Liver (tissue), 9 donors: ENCODE results near the gene C1orf174. TPM values are rescaled to one million over a fixed set of nuclear protein-coding genes. Genes with fewer than 3 reads are reported as not detected.

Source experiments
- DNase-seq: peaks from one replicate; pipeline ENCODE4 v3.0.0-alpha.2; 2017; ENCODE audit warnings: low spot score
- H3K27ac ChIP-seq, 2 donors: one replicate each; pipeline ENCODE4 v1.7.0; 2013; ENCODE audit warnings: inconsistent platforms in 2 of 2, low read length in 2 of 2, control low read depth in 1 of 2, low read depth in 1 of 2, mild to moderate bottlenecking in 1 of 2
- H3K27me3 ChIP-seq, 4 donors: one replicate each; pipeline versions ENCODE4 v1.6.1 to v1.7.0; 2013; ENCODE audit warnings: low read length in 3 of 4, inconsistent platforms in 1 of 4, mild to moderate bottlenecking in 1 of 4, moderate library complexity in 1 of 4; ENCODE audit not compliant: control insufficient read depth in 4 of 4, insufficient read depth in 4 of 4
- H3K36me3 ChIP-seq, 4 donors: one replicate each; pipeline versions ENCODE4 v1.6.1 to v1.7.0; 2013; ENCODE audit warnings: low read length in 3 of 4, mild to moderate bottlenecking in 3 of 4, low read depth in 1 of 4, moderate library complexity in 1 of 4; ENCODE audit not compliant: control insufficient read depth in 4 of 4, insufficient read depth in 3 of 4
- H3K4me1 ChIP-seq, 4 donors: one replicate each; pipeline versions ENCODE4 v1.6.1 to v1.7.0; 2013; ENCODE audit warnings: low read length in 3 of 4, mild to moderate bottlenecking in 3 of 4, moderate library complexity in 1 of 4; ENCODE audit not compliant: control insufficient read depth in 4 of 4, insufficient read depth in 4 of 4
- H3K4me3 ChIP-seq, 3 donors: one replicate each; pipeline versions ENCODE4 v1.6.1 to v1.7.0; 2013; ENCODE audit warnings: low read length in 3 of 3, control low read depth in 1 of 3, low read depth in 1 of 3, mild to moderate bottlenecking in 1 of 3
- H3K9ac ChIP-seq, 2 donors: one replicate each; pipeline ENCODE4 v1.7.0; 2013; ENCODE audit warnings: low read length in 2 of 2, mild to moderate bottlenecking in 2 of 2, moderate library complexity in 2 of 2, control low read depth in 1 of 2, low read depth in 1 of 2
- H3K9me3 ChIP-seq, 4 donors: one replicate each; pipeline versions ENCODE4 v1.6.1 to v1.7.0; 2013; ENCODE audit warnings: low read length in 3 of 4; ENCODE audit not compliant: control insufficient read depth in 4 of 4
- FOXA1 ChIP-seq: IDR thresholded peaks from 2 replicates; pipeline ENCODE4 v1.6.1; 2016; ENCODE audit warnings: antibody characterized with exemption
- FOXA2 ChIP-seq: IDR thresholded peaks from 2 replicates; pipeline ENCODE4 v1.6.1; 2016; ENCODE audit warnings: antibody characterized with exemption
- GABPA ChIP-seq, 2 donors: IDR thresholded peaks in 1 of 2; conservative IDR thresholded peaks in 1 of 2; 2 replicates each; pipeline ENCODE4 v1.6.1; 2016; ENCODE audit warnings: antibody characterized with exemption in 2 of 2, mild to moderate bottlenecking in 1 of 2, moderate library complexity in 1 of 2
- JUND ChIP-seq, 2 donors: IDR thresholded peaks; 2 replicates each; pipeline ENCODE4 v1.6.1; 2016; ENCODE audit warnings: antibody characterized with exemption in 2 of 2
- MAX ChIP-seq: IDR thresholded peaks from 2 replicates; pipeline ENCODE4 v1.6.1; 2016; ENCODE audit warnings: antibody characterized with exemption
- NR2F2 ChIP-seq: IDR thresholded peaks from 2 replicates; pipeline ENCODE4 v1.6.1; 2016; ENCODE audit warnings: antibody characterized with exemption
- RAD21 ChIP-seq, 2 donors: IDR thresholded peaks; 2 replicates each; pipeline ENCODE4 v1.6.1; 2016; ENCODE audit warnings: antibody characterized with exemption in 2 of 2, mild to moderate bottlenecking in 2 of 2
- REST ChIP-seq: IDR thresholded peaks from 2 replicates; pipeline ENCODE4 v1.6.1; 2016; ENCODE audit warnings: antibody characterized with exemption, mild to moderate bottlenecking
- RXRA ChIP-seq, 2 donors: IDR thresholded peaks; 2 replicates each; pipeline ENCODE4 v1.6.1; 2017 to 2018; ENCODE audit warnings: antibody characterized with exemption in 2 of 2, mild to moderate bottlenecking in 1 of 2
- TAF1 ChIP-seq: conservative IDR thresholded peaks from 2 replicates; pipeline ENCODE4 v1.6.1; 2016; ENCODE audit warnings: antibody characterized with exemption, mild to moderate bottlenecking
- YY1 ChIP-seq: IDR thresholded peaks from 2 replicates; pipeline ENCODE4 v1.6.1; 2016; ENCODE audit warnings: antibody characterized with exemption, mild to moderate bottlenecking
- WGBS: extraction: QIAGEN DNeasy Blood & Tissue Kit; methylation state at CpG from one replicate; pipeline ENCODE4 v1.1.7; 2013; 5-methylcytosine and 5-hydroxymethylcytosine counted together
- polyA plus RNA-seq, 2 donors: library from polyadenylated mRNA; stranded (reverse) in 1 of 2; unstranded in 1 of 2; fragments of 200-250 nt in 1 of 2; fragments of >200 nt in 1 of 2; fragmentation: Nextera tagmentation in 1 of 2; extraction: Ambion mirVana in 1 of 2; gene quantifications; one replicate each; pipeline versions ENCODE4 v1.2.1 to v1.2.3, GENCODE V29; 2013 to 2015
- total RNA-seq, 2 donors: library from RNA; depleted of rRNA; stranded (reverse); fragments of >200 nt; gene quantifications; one replicate each; pipeline ENCODE4 v1.2.3, GENCODE V29; 2014
- TF ChIP-seq, protein P1 (sequence below): IDR thresholded peaks from 2 replicates; pipeline ENCODE4 v1.6.1; 2016; ENCODE audit warnings: antibody characterized with exemption
- TF ChIP-seq, protein P2 (sequence below): fragments of 150-350 bp; IDR thresholded peaks from 2 replicates; pipeline ENCODE4 v1.5.1; 2017; ENCODE audit warnings: improper control_type of control experiment, low read depth, low read length; ENCODE audit not compliant: missing input control
- donor health status: healthy.
- donor health status: healthy.
- donor health status: healthy.
- donor health status: healthy.
- donor health status: healthy.

The C1orf174 gene
- total and polyA plus RNA-seq, 4 donors, result 10.4 to 17.0 (median 13.8) TPM

DNA sequence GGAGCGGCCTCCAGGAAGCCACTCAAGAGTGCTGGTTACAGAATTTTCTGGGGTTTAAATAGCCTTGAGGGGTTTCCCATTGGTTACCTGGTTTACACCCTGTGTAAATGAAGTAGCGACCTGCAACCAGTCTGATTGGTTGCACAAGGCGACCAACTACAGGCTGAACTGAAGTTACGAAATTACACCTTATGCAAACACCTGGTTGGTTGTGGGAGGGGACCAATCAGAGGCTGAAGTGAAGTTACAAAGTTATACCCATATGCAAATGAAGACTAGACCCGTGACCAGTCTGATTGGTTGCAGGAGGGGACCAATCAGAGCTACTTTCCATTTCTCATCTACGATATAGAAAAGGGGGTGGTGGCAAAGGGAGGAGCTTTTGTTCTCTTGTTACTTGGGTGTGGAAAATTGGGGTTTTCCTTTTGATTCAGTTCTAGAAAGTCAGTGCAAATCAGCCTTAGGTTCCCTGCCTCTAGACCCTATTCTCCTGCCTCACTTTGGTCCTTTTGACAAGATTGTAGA lies 22.2 kb upstream of the C1orf174 start:
- peaks cover 0 to 3% (median under 1%) of the 10 kb centered on the region in 4 donors for H3K27me3 ChIP-seq
- no peaks in the 10 kb centered on the region for H3K4me1 ChIP-seq
- 72% methylated on average over 6 of the region's 6 CpGs for WGBS
- H3K4me3 ChIP-seq, result no peak overlapping the region
- no peaks in the 10 kb centered on the region for H3K36me3 ChIP-seq
- no peak overlapping the region for H3K9ac ChIP-seq
- no peak overlapping the region for H3K27ac ChIP-seq
- DNase-seq, result no peak
- H3K9me3 ChIP-seq, result no peaks in the 10 kb centered on the region
- no peak for TF ChIP-seq GABPA (IDR thresholded peaks at IDR 0.05 in 1 of 2, conservative IDR thresholded peaks at IDR 0.05 in 1 of 2)
- no peak for TF ChIP-seq TAF1
- TF ChIP-seq, protein P1, sequence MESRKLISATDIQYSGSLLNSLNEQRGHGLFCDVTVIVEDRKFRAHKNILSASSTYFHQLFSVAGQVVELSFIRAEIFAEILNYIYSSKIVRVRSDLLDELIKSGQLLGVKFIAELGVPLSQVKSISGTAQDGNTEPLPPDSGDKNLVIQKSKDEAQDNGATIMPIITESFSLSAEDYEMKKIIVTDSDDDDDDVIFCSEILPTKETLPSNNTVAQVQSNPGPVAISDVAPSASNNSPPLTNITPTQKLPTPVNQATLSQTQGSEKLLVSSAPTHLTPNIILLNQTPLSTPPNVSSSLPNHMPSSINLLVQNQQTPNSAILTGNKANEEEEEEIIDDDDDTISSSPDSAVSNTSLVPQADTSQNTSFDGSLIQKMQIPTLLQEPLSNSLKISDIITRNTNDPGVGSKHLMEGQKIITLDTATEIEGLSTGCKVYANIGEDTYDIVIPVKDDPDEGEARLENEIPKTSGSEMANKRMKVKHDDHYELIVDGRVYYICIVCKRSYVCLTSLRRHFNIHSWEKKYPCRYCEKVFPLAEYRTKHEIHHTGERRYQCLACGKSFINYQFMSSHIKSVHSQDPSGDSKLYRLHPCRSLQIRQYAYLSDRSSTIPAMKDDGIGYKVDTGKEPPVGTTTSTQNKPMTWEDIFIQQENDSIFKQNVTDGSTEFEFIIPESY, result no peak
- no peak for TF ChIP-seq JUND (IDR thresholded peaks at IDR 0.05)
- no peak for TF ChIP-seq FOXA2

DNA sequence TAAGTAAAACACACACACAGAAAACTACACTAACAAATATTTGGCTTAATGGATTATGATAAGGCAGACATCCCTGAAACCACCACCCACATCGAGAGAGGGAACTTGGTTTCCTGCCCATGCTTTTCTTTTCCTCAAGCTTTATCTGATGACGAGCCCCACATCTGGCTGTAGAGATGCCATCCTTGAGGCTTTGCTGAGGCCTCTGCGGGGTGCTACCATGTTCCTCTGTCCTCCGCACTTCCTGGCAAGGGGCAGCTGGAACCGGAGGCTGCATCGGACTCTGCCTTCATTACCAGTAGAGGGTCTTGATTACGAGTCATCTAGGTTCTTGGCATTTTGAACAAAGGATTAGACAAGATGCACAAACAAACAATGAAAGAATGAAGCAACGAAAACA lies 21.7 kb upstream of the C1orf174 start:
- no peak overlapping the region for H3K4me3 ChIP-seq
- no peak for DNase-seq

More for the DNA sequence above, 21.7 kb upstream of the C1orf174 start:
- Histone ChIP-seq H3K27ac (no peak overlapping the region), H3K27me3 (peaks cover 0 to 3% (median under 1%) of the 10 kb centered on the region in 4 donors), H3K9ac (no peak overlapping the region), H3K36me3 (no peaks in the 10 kb centered on the region), H3K4me1 (no peaks in the 10 kb centered on the region), H3K9me3 (no peaks in the 10 kb centered on the region)
- TF ChIP-seq NR2F2 (no peak), RXRA (IDR thresholded peaks at IDR 0.05) (no peak), REST (no peak), MAX (no peak), FOXA1 (no peak), JUND (IDR thresholded peaks at IDR 0.05) (no peak), YY1 (no peak), RAD21 (IDR thresholded peaks at IDR 0.05) (no peak)
- TF ChIP-seq, protein P1, result no peak
- TF ChIP-seq, protein P2, sequence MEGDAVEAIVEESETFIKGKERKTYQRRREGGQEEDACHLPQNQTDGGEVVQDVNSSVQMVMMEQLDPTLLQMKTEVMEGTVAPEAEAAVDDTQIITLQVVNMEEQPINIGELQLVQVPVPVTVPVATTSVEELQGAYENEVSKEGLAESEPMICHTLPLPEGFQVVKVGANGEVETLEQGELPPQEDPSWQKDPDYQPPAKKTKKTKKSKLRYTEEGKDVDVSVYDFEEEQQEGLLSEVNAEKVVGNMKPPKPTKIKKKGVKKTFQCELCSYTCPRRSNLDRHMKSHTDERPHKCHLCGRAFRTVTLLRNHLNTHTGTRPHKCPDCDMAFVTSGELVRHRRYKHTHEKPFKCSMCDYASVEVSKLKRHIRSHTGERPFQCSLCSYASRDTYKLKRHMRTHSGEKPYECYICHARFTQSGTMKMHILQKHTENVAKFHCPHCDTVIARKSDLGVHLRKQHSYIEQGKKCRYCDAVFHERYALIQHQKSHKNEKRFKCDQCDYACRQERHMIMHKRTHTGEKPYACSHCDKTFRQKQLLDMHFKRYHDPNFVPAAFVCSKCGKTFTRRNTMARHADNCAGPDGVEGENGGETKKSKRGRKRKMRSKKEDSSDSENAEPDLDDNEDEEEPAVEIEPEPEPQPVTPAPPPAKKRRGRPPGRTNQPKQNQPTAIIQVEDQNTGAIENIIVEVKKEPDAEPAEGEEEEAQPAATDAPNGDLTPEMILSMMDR, result no peak
- WGBS, result 75% methylated on average over 8 of the region's 8 CpGs
